ENCODE measurements around the gene DHPS. TPM values are rescaled to one million over a fixed set of nuclear protein-coding genes. Genes with fewer than 3 reads are reported as not detected.
A peak's percentile ranks its signal among the peaks of the same experiment; 100 is the strongest.

Gene DHPS
- total and polyA plus RNA-seq, 2 of the 4 experiments (the other 2 are of a cell fraction): 82.8 to 85.0 TPM

DNA sequence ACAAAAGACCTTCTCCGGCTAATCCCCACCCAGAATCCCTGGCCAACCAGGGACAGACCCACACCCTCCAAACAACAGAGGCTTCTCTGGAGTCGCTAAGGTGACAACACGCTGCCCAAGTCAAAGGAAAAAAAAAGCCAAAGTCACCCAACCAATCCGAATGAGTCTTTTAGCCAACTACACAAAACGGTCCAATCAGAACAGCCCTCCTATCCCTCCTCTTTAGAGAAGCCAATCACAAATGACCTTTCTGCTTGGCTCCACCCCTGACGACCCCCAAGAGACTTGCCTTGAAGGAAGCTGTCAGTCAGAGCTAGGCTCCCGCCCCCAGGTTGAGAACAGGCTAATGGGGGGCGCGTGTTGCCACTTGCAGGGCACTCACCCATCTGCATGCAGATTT lies 21.4 kb upstream of the DHPS start:
- no peak overlapping the region for H2BK15ac ChIP-seq (ENCODE audit: low read depth, low read length)
- BruUV-seq (replicated peaks): no TSS peak
- no peaks in the 10 kb centered on the region for H3K9me3 ChIP-seq (ENCODE audit: control insufficient read depth, insufficient read depth, low read length)
- TF ChIP-seq MAZ (IDR thresholded peaks at IDR 0.05; ENCODE audit: borderline replicate concordance, low read depth, low read length) (no peak), FOS (IDR thresholded peaks at IDR 0.05; ENCODE audit: low read depth, low read length) (no peak), POLR2A (IDR thresholded peaks at IDR 0.05; ENCODE audit: low read depth, low read length) (no peak), SMC3 (IDR thresholded peaks at IDR 0.05; ENCODE audit: low read depth, low read length) (no peak), RAD21 (IDR thresholded peaks at IDR 0.05; ENCODE audit: low read length) (no peak), CHD1 (IDR thresholded peaks at IDR 0.05; ENCODE audit: low read depth, low read length) (no peak), BHLHE40 (IDR thresholded peaks at IDR 0.05; ENCODE audit: low read depth, low read length) (no peak), RCOR1 (IDR thresholded peaks at IDR 0.05; ENCODE audit: insufficient replicate concordance, low read length) (no peak), NFE2L2 (IDR thresholded peaks at IDR 0.05; ENCODE audit: low read depth, low read length) (no peak), RFX5 (IDR thresholded peaks at IDR 0.05; ENCODE audit: low read depth, low read length) (no peak), CEBPB (IDR thresholded peaks at IDR 0.05; ENCODE audit: low read depth, low read length) (no peak), MXI1 (IDR thresholded peaks at IDR 0.05; ENCODE audit: borderline replicate concordance, low read depth, low read length) (no peak), MAFK (IDR thresholded peaks at IDR 0.05; ENCODE audit: low read depth, low read length) (no peak)
- TF ChIP-seq, protein P1, sequence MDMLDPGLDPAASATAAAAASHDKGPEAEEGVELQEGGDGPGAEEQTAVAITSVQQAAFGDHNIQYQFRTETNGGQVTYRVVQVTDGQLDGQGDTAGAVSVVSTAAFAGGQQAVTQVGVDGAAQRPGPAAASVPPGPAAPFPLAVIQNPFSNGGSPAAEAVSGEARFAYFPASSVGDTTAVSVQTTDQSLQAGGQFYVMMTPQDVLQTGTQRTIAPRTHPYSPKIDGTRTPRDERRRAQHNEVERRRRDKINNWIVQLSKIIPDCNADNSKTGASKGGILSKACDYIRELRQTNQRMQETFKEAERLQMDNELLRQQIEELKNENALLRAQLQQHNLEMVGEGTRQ (IDR thresholded peaks at IDR 0.05; ENCODE audit: low read depth, low read length): no peak
- TF ChIP-seq, protein P2, sequence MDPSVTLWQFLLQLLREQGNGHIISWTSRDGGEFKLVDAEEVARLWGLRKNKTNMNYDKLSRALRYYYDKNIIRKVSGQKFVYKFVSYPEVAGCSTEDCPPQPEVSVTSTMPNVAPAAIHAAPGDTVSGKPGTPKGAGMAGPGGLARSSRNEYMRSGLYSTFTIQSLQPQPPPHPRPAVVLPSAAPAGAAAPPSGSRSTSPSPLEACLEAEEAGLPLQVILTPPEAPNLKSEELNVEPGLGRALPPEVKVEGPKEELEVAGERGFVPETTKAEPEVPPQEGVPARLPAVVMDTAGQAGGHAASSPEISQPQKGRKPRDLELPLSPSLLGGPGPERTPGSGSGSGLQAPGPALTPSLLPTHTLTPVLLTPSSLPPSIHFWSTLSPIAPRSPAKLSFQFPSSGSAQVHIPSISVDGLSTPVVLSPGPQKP (IDR thresholded peaks at IDR 0.05; ENCODE audit: borderline replicate concordance, low read depth, low read length): no peak
- TF ChIP-seq, protein P3, sequence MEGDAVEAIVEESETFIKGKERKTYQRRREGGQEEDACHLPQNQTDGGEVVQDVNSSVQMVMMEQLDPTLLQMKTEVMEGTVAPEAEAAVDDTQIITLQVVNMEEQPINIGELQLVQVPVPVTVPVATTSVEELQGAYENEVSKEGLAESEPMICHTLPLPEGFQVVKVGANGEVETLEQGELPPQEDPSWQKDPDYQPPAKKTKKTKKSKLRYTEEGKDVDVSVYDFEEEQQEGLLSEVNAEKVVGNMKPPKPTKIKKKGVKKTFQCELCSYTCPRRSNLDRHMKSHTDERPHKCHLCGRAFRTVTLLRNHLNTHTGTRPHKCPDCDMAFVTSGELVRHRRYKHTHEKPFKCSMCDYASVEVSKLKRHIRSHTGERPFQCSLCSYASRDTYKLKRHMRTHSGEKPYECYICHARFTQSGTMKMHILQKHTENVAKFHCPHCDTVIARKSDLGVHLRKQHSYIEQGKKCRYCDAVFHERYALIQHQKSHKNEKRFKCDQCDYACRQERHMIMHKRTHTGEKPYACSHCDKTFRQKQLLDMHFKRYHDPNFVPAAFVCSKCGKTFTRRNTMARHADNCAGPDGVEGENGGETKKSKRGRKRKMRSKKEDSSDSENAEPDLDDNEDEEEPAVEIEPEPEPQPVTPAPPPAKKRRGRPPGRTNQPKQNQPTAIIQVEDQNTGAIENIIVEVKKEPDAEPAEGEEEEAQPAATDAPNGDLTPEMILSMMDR (conservative IDR thresholded peaks at IDR 0.05; ENCODE audit: low read depth, low read length): no peak
- no peak overlapping the region for H2BK5ac ChIP-seq (ENCODE audit: low read depth, low read length, poor library complexity, severe bottlenecking)
- H3K18ac ChIP-seq (ENCODE audit: low read depth, low read length): no peak overlapping the region
- no peak overlapping the region for H4K8ac ChIP-seq (ENCODE audit: low read depth in 2 of 2, low read length in 2 of 2)
- no peak overlapping the region for H3K23ac ChIP-seq (ENCODE audit: low read depth, low read length)
- H3K36me3 ChIP-seq (ENCODE audit: control insufficient read depth, insufficient read depth, low read length): peaks cover 75% of the 10 kb centered on the region
- POLR2A ChIA-PET (ENCODE audit: unreplicated experiment): no interaction called here
- intact Hi-C loops (cut with micrococcal nuclease) (no loop called here), in situ Hi-C loops (cut with MboI; ENCODE audit: low sequenced_read_pairs) (no loop called here), dilution Hi-C loops (cut with HindIII; ENCODE audit: low sequenced_read_pairs, unreplicated experiment) (no loop called here)
- no peaks in the 10 kb centered on the region for H3K9me1 ChIP-seq (ENCODE audit: insufficient read depth, low read length)
- no peak overlapping the region for H3K27ac ChIP-seq (ENCODE audit: insufficient read depth, low read length)
- CTCF ChIA-PET: no interaction called here
- no peak overlapping the region for H3K4me3 ChIP-seq (ENCODE audit: insufficient read depth, low read depth, low read length)
- H3K14ac ChIP-seq (replicated peaks; ENCODE audit: low read depth, low read length): no peak overlapping the region
- H3K9ac ChIP-seq (ENCODE audit: low read depth, low read length): no peak overlapping the region
- no peak overlapping the region for H2BK20ac ChIP-seq (ENCODE audit: low read depth, low read length)
- H2BK120ac ChIP-seq (ENCODE audit: low read depth, low read length): no peak overlapping the region
- H3K4ac ChIP-seq (ENCODE audit: low read depth, low read length): no peak overlapping the region
- H2AFZ ChIP-seq (replicated peaks; ENCODE audit: low read length, poor library complexity): no peak overlapping the region
- ATAC-seq (ENCODE audit: low read depth) (peak; percentile 79), DNase-seq (peak; percentile 43)
- peaks cover 5 to 18% of the 10 kb centered on the region in 2 experiments for H3K79me1 ChIP-seq (ENCODE audit: low read depth in 1 of 2, low read length in 2 of 2)
- no peak overlapping the region for H4K91ac ChIP-seq (ENCODE audit: insufficient read depth, low read depth, low read length)
- H4K5ac ChIP-seq (ENCODE audit: low read depth, low read length): no peak overlapping the region
- H4K20me1 ChIP-seq (ENCODE audit: insufficient read depth, low read length): peaks cover 14% of the 10 kb centered on the region
- H2AK9ac ChIP-seq (replicated peaks; ENCODE audit: low read depth, low read length, poor library complexity): no peak overlapping the region
- H3K4me1 ChIP-seq (ENCODE audit: control insufficient read depth, insufficient read depth, low read length): no peaks in the 10 kb centered on the region
- H3K27me3 ChIP-seq (ENCODE audit: control insufficient read depth, insufficient read depth, low read length): no peaks in the 10 kb centered on the region
- 73% methylated on average over 5 of the region's 9 CpGs; no CpG with 5 or more reads in 1 of the 2 experiments for WGBS, 2 experiments (ENCODE audit: extremely low coverage in 2 of 2, insufficient read length in 1 of 2)
- H3K56ac ChIP-seq (ENCODE audit: extremely low read depth, insufficient read depth, low read length): no peak overlapping the region
- no peak overlapping the region for H2AK5ac ChIP-seq (ENCODE audit: low read depth, low read length)
- no peak overlapping the region for H3K4me2 ChIP-seq (ENCODE audit: low read depth, low read length)
